K562 (cell line): ENCODE data around the gene COPE. TPM values are rescaled to one million over a fixed set of nuclear protein-coding genes. Genes with fewer than 3 reads are reported as not detected.

Source experiments
- ATAC-seq: fragments of 200-7000 bp; cut with Tn5 transposase; 3 replicates; pipeline ENCODE4 v1.9.1; 2020; ENCODE audit warnings: moderate library complexity
- BruUV-seq: library from RNA; stranded (reverse); fragments of 400-500 nt; replicated peaks from 2 replicates; lab custom pipeline; 2021; lab: Mats Ljungman, UMichigan
- CTCF ChIA-PET: fragments of 300-600 bp; formaldehyde crosslinking; extraction: SDS; loops from one replicate; lab custom pipeline; 2021; ENCODE audit warnings: low intra/inter-chr PET ratio; lab: Yijun Ruan, JAX
- POLR2A ChIA-PET: fragments of 300-600, 350-650 bp; sonication (Branson Sonifier 250); formaldehyde crosslinking; extraction: SDS; loops from one replicate; lab custom pipeline; 2021; ENCODE audit warnings: antibody characterized with exemption, inconsistent platforms; lab: Yijun Ruan, JAX
- DNase-seq, 4 experiments: peaks; one replicate each; pipeline versions ENCODE4 v3.0.0 to v3.0.0-alpha.2; 2011 to 2018; ENCODE audit warnings: low spot score in 3 of 4, mixed read lengths in 3 of 4; ENCODE audit errors: extremely low read depth in 1 of 4
- FAIRE-seq: peaks from 2 replicates; lab custom pipeline; 2011; peaks lifted over from hg19 to GRCh38; lab: Jason Lieb, UNC
- H2AFZ ChIP-seq: 2 replicates; pipeline ENCODE4 v1.6.0; 2011; ENCODE audit warnings: low read depth, low read length, control low read depth, inconsistent platforms
- H3K27ac ChIP-seq: fragments of 200-600 bp; 3 replicates; pipeline ENCODE4 v1.8.0; 2011; ENCODE audit warnings: low read depth, mild to moderate bottlenecking, control low read depth, inconsistent platforms, low read length, moderate library complexity, mixed read lengths; ENCODE audit errors: extremely low read depth
- H3K27me3 ChIP-seq, 2 experiments: fragments of 300-600 bp in 1 of 2; 2 replicates in 1 of 2; 3 replicates in 1 of 2; pipeline versions ENCODE4 v1.6.0 to v1.8.0; 2011; ENCODE audit warnings: inconsistent platforms in 2 of 2, low read length in 2 of 2, mild to moderate bottlenecking in 1 of 2, mixed read lengths in 1 of 2, moderate library complexity in 1 of 2; ENCODE audit not compliant: control insufficient read depth in 2 of 2, insufficient read depth in 2 of 2
- H3K36me3 ChIP-seq: fragments of 300-600 bp; 3 replicates; pipeline ENCODE4 v1.8.0; 2011; ENCODE audit warnings: mild to moderate bottlenecking, low read length, inconsistent platforms; ENCODE audit not compliant: control insufficient read depth, insufficient read depth
- H3K4me1 ChIP-seq, 2 experiments: fragments of 200-600 bp in 1 of 2; replicated peaks in 1 of 2; 2 replicates in 1 of 2; 3 replicates in 1 of 2; pipeline versions ENCODE4 v1.5.1 to v1.8.0; 2011; ENCODE audit warnings: inconsistent platforms in 2 of 2, low read length in 2 of 2, mild to moderate bottlenecking in 1 of 2, mixed read lengths in 1 of 2, moderate library complexity in 1 of 2; ENCODE audit not compliant: control insufficient read depth in 2 of 2, insufficient read depth in 2 of 2
- H3K4me2 ChIP-seq: 2 replicates; pipeline ENCODE4 v1.6.1; 2011; ENCODE audit warnings: low read length, control low read depth, inconsistent platforms, mixed read lengths; ENCODE audit not compliant: insufficient read depth
- H3K4me3 ChIP-seq: fragments of 200-600 bp; sonication (generic), shearing (Covaris generic); 2 replicates; pipeline ENCODE4 v1.5.1; 2016; ENCODE audit warnings: control low read depth, inconsistent platforms
- H3K79me2 ChIP-seq: fragments of 200-600 bp; 3 replicates; pipeline ENCODE4 v1.8.0; 2011; ENCODE audit warnings: low read length, inconsistent platforms; ENCODE audit not compliant: control insufficient read depth, insufficient read depth
- H3K9ac ChIP-seq, 2 experiments: 2 replicates each; pipeline versions ENCODE4 v1.6.0 to v1.6.1; 2011; ENCODE audit warnings: low read depth in 2 of 2, low read length in 2 of 2, control low read depth in 1 of 2, inconsistent platforms in 1 of 2, mild to moderate bottlenecking in 1 of 2, mixed read lengths in 1 of 2; ENCODE audit not compliant: insufficient read depth in 1 of 2
- H3K9me1 ChIP-seq: one replicate; pipeline ENCODE4 v1.6.0; 2011; ENCODE audit warnings: inconsistent platforms, mild to moderate bottlenecking, low read length, moderate library complexity; ENCODE audit not compliant: control insufficient read depth, insufficient read depth
- H3K9me3 ChIP-seq: replicated peaks from 2 replicates; pipeline ENCODE4 v1.5.1; 2011; ENCODE audit warnings: low read depth, low read length, inconsistent platforms; ENCODE audit not compliant: control insufficient read depth, insufficient read depth
- H4K20me1 ChIP-seq: replicated peaks from 2 replicates; pipeline ENCODE4 v1.6.1; 2011; ENCODE audit warnings: low read length, inconsistent platforms, mixed read lengths; ENCODE audit not compliant: control insufficient read depth, insufficient read depth
- CTCF ChIP-seq, 3 experiments: IDR thresholded peaks in 2 of 3; conservative IDR thresholded peaks in 1 of 3; 2 replicates each; pipeline ENCODE4 v1.5.1; 2011 to 2012; ENCODE audit warnings: low read length in 3 of 3, mild to moderate bottlenecking in 3 of 3, control low read depth in 2 of 3, improper control_type of control experiment in 1 of 3, inconsistent platforms in 1 of 3, low read depth in 1 of 3, mixed read lengths in 1 of 3, moderate library complexity in 1 of 3; ENCODE audit not compliant: insufficient read depth in 2 of 3
- CXXC5 ChIP-seq: fragments of 250-450 bp; sonication (Bioruptor Pico); IDR thresholded peaks from 2 replicates; pipeline ENCODE4 v1.8.0; 2022; ENCODE audit warnings: inconsistent platforms, mild to moderate bottlenecking, moderate library complexity
- FIP1L1 ChIP-seq: fragments of 200-400 bp; formaldehyde crosslinking; IDR thresholded peaks from 2 replicates; pipeline ENCODE4 v1.6.1; 2018; ENCODE audit warnings: mild to moderate bottlenecking, low read depth, low read length; ENCODE audit not compliant: poor library complexity, severe bottlenecking
- GATAD2B ChIP-seq: fragments of 450-650 bp; IDR thresholded peaks from 2 replicates; pipeline ENCODE4 v1.6.1; 2017; ENCODE audit warnings: mild to moderate bottlenecking, borderline replicate concordance
- HDAC1 ChIP-seq, 2 experiments: fragments of 450-650 bp; IDR thresholded peaks; 2 replicates each; pipeline ENCODE4 v1.6.1; 2016 to 2017; ENCODE audit warnings: inconsistent platforms in 1 of 2, mild to moderate bottlenecking in 1 of 2, moderate library complexity in 1 of 2
- HDAC8 ChIP-seq: fragments of 450-650 bp; IDR thresholded peaks from 2 replicates; pipeline ENCODE4 v1.6.1; 2016; ENCODE audit warnings: mild to moderate bottlenecking, missing genetic modification characterization, moderate library complexity, missing compliant biosample characterization
- KLF13 ChIP-seq: fragments of 450-650 bp; IDR thresholded peaks from 2 replicates; pipeline ENCODE4 v1.6.1; 2016; ENCODE audit warnings: missing genetic modification characterization, low read depth, mild to moderate bottlenecking, missing compliant biosample characterization, moderate library complexity, borderline replicate concordance
- LCOR ChIP-seq: sonication (generic); formaldehyde crosslinking; IDR thresholded peaks from 2 replicates; pipeline ENCODE4 v1.8.0; 2022; ENCODE audit warnings: mild to moderate bottlenecking, missing genetic modification reagents
- NCOA6 ChIP-seq: fragments of 450-650 bp; IDR thresholded peaks from 2 replicates; pipeline ENCODE4 v1.6.1; 2017; ENCODE audit warnings: mild to moderate bottlenecking
- NR1H2 ChIP-seq: sonication (generic); formaldehyde crosslinking; IDR thresholded peaks from 2 replicates; pipeline ENCODE4 v1.4.0; 2020; ENCODE audit warnings: mild to moderate bottlenecking, missing genetic modification reagents
- POLR2G ChIP-seq: fragments of 200-400 bp; formaldehyde crosslinking; IDR thresholded peaks from 2 replicates; pipeline ENCODE4 v1.6.1; 2017; ENCODE audit warnings: low read depth, mild to moderate bottlenecking, antibody characterized with exemption, low read length, moderate library complexity
- SOX6 ChIP-seq: fragments of 450-650 bp; IDR thresholded peaks from 2 replicates; pipeline ENCODE4 v1.6.1; 2014; ENCODE audit warnings: mild to moderate bottlenecking
- WGBS: fragments of 100-300 bp; shearing (Covaris generic); methylation state at CpG from one replicate; pipeline ENCODE4 v1.1.6; 2016; ENCODE audit warnings: low coverage, mixed read lengths; ENCODE audit not compliant: insufficient coverage; ENCODE audit errors: missing lambda C conversion rate; 5-methylcytosine and 5-hydroxymethylcytosine counted together
- in situ Hi-C: fragments of 300-500 bp; cut with MboI; formaldehyde crosslinking; loops from 4 replicates; pipeline ENCODE4 v1.15.0; 2018; ENCODE audit warnings: inconsistent platforms, mixed read lengths
- intact Hi-C: fragments of 100-400 bp; cut with micrococcal nuclease; formaldehyde crosslinking; loops from 2 replicates; pipeline ENCODE4 v1.14.2; 2022
- polyA plus RNA-seq, 8 experiments: library from polyadenylated mRNA; depleted of rRNA in 4 of 8; stranded (reverse) in 5 of 8; unstranded in 3 of 8; fragments of >200 nt; fragmentation: Nextera tagmentation in 2 of 8; fragmentation: Illumina TruSeq in 1 of 8; extraction: Ambion mirVana in 2 of 8; extraction: Trizol in 1 of 8; gene quantifications; 2 replicates each; pipeline versions ENCODE4 v1.2.1 to v1.2.3, GENCODE V29; 2011 to 2014; ENCODE audit warnings: inconsistent platforms in 1 of 8, missing spikeins in 1 of 8
- total RNA-seq, 7 experiments: library from RNA; depleted of rRNA in 6 of 7; stranded (reverse); fragments of >200 nt in 6 of 7; fragmentation: Illumina TruSeq in 2 of 7; extraction: Trizol in 2 of 7; gene quantifications; 2 replicates each; pipeline versions ENCODE4 v1.2.1 to v1.2.3, GENCODE V29; 2011 to 2021; ENCODE audit warnings: low replicate concordance in 1 of 7

Gene COPE
- total and polyA plus RNA-seq, 9 of the 15 experiments (the other 6 are each of a cell fraction or from before 2014, with no cell fraction given) = 5.8 to 273 (median 147) TPM

GRCh38 chr19:18867199-18867598, 52.0 kb downstream of the COPE start:
- no peaks in the 10 kb centered on the region for H3K27me3 ChIP-seq
- CTCF ChIA-PET = interaction anchor here (0.8 to 1.8 kb wide), 3 partner anchors 48 to 416 kb away, joined by 3 to 7 read pairs (median 3); no protein-coding TSS in a partner anchor
- no peak for TF ChIP-seq NR1H2 (CRISPR knock-in tag)
- TF ChIP-seq POLR2G = 0 out of 2 replicates have a peak, but pooled peaks have one; percentile 14
- H3K4me2 ChIP-seq = no peak overlapping the region
- 0 out of 2 replicates have a peak, but pooled peaks cover 6% of the 10 kb centered on the region for H4K20me1 ChIP-seq
- H3K9me3 ChIP-seq = no peaks in the 10 kb centered on the region
- no peak overlapping the region for H3K27ac ChIP-seq
- H3K9me1 ChIP-seq = peaks cover 3% of the 10 kb centered on the region
- FAIRE-seq (no peak), DNase-seq (no peak), ATAC-seq (no peak)
- intact Hi-C loops (loop anchor here (5.0 kb wide), 1 partner anchor 95 kb away; no protein-coding TSS in a partner anchor), in situ Hi-C loops (no loop called here)
- H3K4me1 ChIP-seq = peaks cover 8 to 55% of the 10 kb centered on the region in 2 experiments
- BruUV-seq = TSS peak; percentile 43
- no peak overlapping the region for H3K4me3 ChIP-seq
- WGBS = 96% methylated on average over 20 of the region's 23 CpGs
- H3K36me3 ChIP-seq = peaks cover 61% of the 10 kb centered on the region; the same call in 2 of the 3 replicates
- POLR2A ChIA-PET = interaction anchor here (0.7 to 1.0 kb wide), 2 partner anchors 40 to 122 kb away, joined by 3 read pairs; no protein-coding TSS in a partner anchor
- H2AFZ ChIP-seq = no peak overlapping the region
- H3K9ac ChIP-seq = peak overlapping the region in 1 of 2 experiments; percentile 4; a peak in 1 of 4 replicates
- H3K79me2 ChIP-seq = no peaks in the 10 kb centered on the region

GRCh38 chr19:18866800-18867123, 52.4 kb downstream of the COPE start:
- intact Hi-C loops (loop anchor here (5.0 kb wide), 1 partner anchor 94 kb away; no protein-coding TSS in a partner anchor), in situ Hi-C loops (no loop called here)
- Histone ChIP-seq H3K27ac (no peak overlapping the region), H3K9me3 (no peaks in the 10 kb centered on the region), H3K27me3 (no peaks in the 10 kb centered on the region), H3K4me1 (peaks cover 5 to 55% of the 10 kb centered on the region in 2 experiments), H3K9me1 (peaks cover 3% of the 10 kb centered on the region), H3K4me2 (no peak overlapping the region), H3K9ac (no peak overlapping the region; a peak in 1 of 4 replicates), H2AFZ (no peak overlapping the region), H3K4me3 (no peak overlapping the region), H4K20me1 (0 out of 2 replicates have a peak, but pooled peaks cover 3% of the 10 kb centered on the region), H3K36me3 (peaks cover 65% of the 10 kb centered on the region; the same call in 2 of the 3 replicates), H3K79me2 (no peaks in the 10 kb centered on the region)
- WGBS = 77% methylated on average over 17 of the region's 17 CpGs
- ATAC-seq (peak; percentile 8; the same call in 2 of the 3 replicates), DNase-seq (no peak), FAIRE-seq (no peak)
- BruUV-seq = no TSS peak
- CTCF ChIA-PET = interaction anchor here (0.8 to 1.8 kb wide), 4 partner anchors 49 to 686 kb away, joined by 3 to 7 read pairs (median 3); no protein-coding TSS in a partner anchor
- POLR2A ChIA-PET = interaction anchor here (0.7 kb wide), 1 partner anchor 40 kb away, joined by 3 read pairs; no protein-coding TSS in a partner anchor
- TF ChIP-seq SOX6 (peak; percentile 2; the same call in 1 of the 2 replicates), HDAC1 (IDR thresholded peaks at IDR 0.05) (no peak), CXXC5 (CRISPR knock-in tag) (no peak), LCOR (no peak), GATAD2B (0 out of 2 replicates have a peak, but pooled peaks have one; percentile 22), CTCF (IDR thresholded peaks at IDR 0.05 in 2 of 3, conservative IDR thresholded peaks at IDR 0.05 in 1 of 3; ENCODE audit: insufficient read depth in 2 of 3, low read depth in 1 of 3, low read length in 3 of 3) (peak in 1 of 3 experiments; percentile 39; a peak in 1 of 6 replicates), FIP1L1 (peak; percentile 8), HDAC8 (tag) (no peak), KLF13 (tag) (0 out of 2 replicates have a peak, but pooled peaks have one; percentile 42), NCOA6 (no peak)
